Colonic mucosa (tissue), 4 donors: ENCODE data around the gene ZNF85. TPM values are rescaled to one million over a fixed set of nuclear protein-coding genes. Genes with fewer than 3 reads are reported as not detected.
"Not testable (repeated sequence)": the region's sequence is repeated elsewhere in the genome, so short reads cannot be mapped to it uniquely, and the experiment has no call there.

Experiments used
- DNase-seq: peaks from one replicate; pipeline ENCODE4 v3.0.0-alpha.2; 2020
- H3K27ac ChIP-seq: fragments of 200-600 bp; one replicate; pipeline ENCODE4 v1.8.0; 2021
- H3K27me3 ChIP-seq: fragments of 200-600 bp; one replicate; pipeline ENCODE4 v1.8.0; 2021
- H3K36me3 ChIP-seq: fragments of 200-600 bp; one replicate; pipeline ENCODE4 v1.8.0; 2021
- H3K4me1 ChIP-seq: fragments of 200-600 bp; one replicate; pipeline ENCODE4 v1.8.0; 2021; ENCODE audit warnings: mild to moderate bottlenecking
- H3K4me3 ChIP-seq: fragments of 200-600 bp; one replicate; pipeline ENCODE4 v1.8.0; 2021
- H3K9ac ChIP-seq, 2 donors: one replicate each; pipeline ENCODE4 v1.7.0; 2013; ENCODE audit warnings: control low read depth in 2 of 2, low read depth in 2 of 2, low read length in 2 of 2
- H3K9me3 ChIP-seq: fragments of 200-600 bp; one replicate; pipeline ENCODE4 v1.8.0; 2021
- CTCF ChIP-seq: fragments of 200-600 bp; IDR thresholded peaks from one replicate; pipeline ENCODE4 v1.8.0; 2022; ENCODE audit warnings: antibody characterized with exemption, mild to moderate bottlenecking
- intact Hi-C: fragments of 100-400 bp; cut with DNase I; formaldehyde crosslinking; loops from one replicate; pipeline ENCODE4 v1.14.1; 2022
- total RNA-seq, 2 donors: library from RNA; stranded (reverse); fragmentation: NEBNext Ultra II Directional in 1 of 2; extraction: Animal tissue kit (Norgen Biotek cat#: 25700) in 1 of 2; gene quantifications; one replicate each; pipeline ENCODE4 v1.2.1, GENCODE V29; 2021
- donor health status: healthy.
- donor health status: DM: no; HTN: no; CAD: no.
- donor health status: DM: no; HTN: no; CAD: no.

ZNF85 gene
- total RNA-seq, 2 donors from 2014 or later: 2.4 to 4.5 TPM

GRCh38 chr19:20928371-20928770 lies 5.3 kb downstream of the ZNF85 start:
- no peak for DNase-seq
- Histone ChIP-seq H3K4me1 (no peaks in the 10 kb centered on the region), H3K27ac (no peak overlapping the region), H3K9me3 (no peaks in the 10 kb centered on the region), H3K27me3 (no peaks in the 10 kb centered on the region), H3K36me3 (no peaks in the 10 kb centered on the region), H3K4me3 (no peak overlapping the region), H3K9ac (no peak overlapping the region)
- intact Hi-C loops: no loop called here
- TF ChIP-seq CTCF: no peak

GRCh38 chr19:20936322-20936947 lies 13.4 kb downstream of the ZNF85 start:
- H3K36me3 ChIP-seq, intact Hi-C loops, DNase-seq, H3K9me3 ChIP-seq, H3K4me3 ChIP-seq, H3K27me3 ChIP-seq, H3K4me1 ChIP-seq, H3K27ac ChIP-seq, H3K9ac ChIP-seq: not testable (repeated sequence)

GRCh38 chr19:20952561-20953095 lies 29.6 kb downstream of the ZNF85 start:
- H3K9me3 ChIP-seq, H3K27ac ChIP-seq, H3K27me3 ChIP-seq, DNase-seq, H3K4me1 ChIP-seq, H3K9ac ChIP-seq, H3K4me3 ChIP-seq, intact Hi-C loops, H3K36me3 ChIP-seq: not testable (repeated sequence)

- no peaks in the 10 kb centered on the region for H3K36me3 ChIP-seq
- no peaks in the 10 kb centered on the region for H3K4me1 ChIP-seq
- TF ChIP-seq CTCF: no peak
- no peak overlapping the region for H3K4me3 ChIP-seq
- no peak overlapping the region for H3K9ac ChIP-seq
- DNase-seq: no peak
- H3K27ac ChIP-seq: no peak overlapping the region
- intact Hi-C loops: no loop called here
- H3K27me3 ChIP-seq: no peaks in the 10 kb centered on the region
- H3K9me3 ChIP-seq: no peaks in the 10 kb centered on the region
Measured at GRCh38 chr19:20964798-20965197, 41.7 kb downstream of the ZNF85 start.

GRCh38 chr19:20968092-20968491 lies 45.0 kb downstream of the ZNF85 start:
- Histone ChIP-seq H3K9me3 (no peaks in the 10 kb centered on the region), H3K4me1 (no peaks in the 10 kb centered on the region), H3K27ac (no peak overlapping the region), H3K4me3 (no peak overlapping the region), H3K9ac (no peak overlapping the region), H3K27me3 (no peaks in the 10 kb centered on the region), H3K36me3 (no peaks in the 10 kb centered on the region)
- TF ChIP-seq CTCF: no peak
- DNase-seq: no peak
- intact Hi-C loops: no loop called here

- Histone ChIP-seq H3K9me3 (no peaks in the 10 kb centered on the region), H3K4me3 (no peak overlapping the region), H3K36me3 (no peaks in the 10 kb centered on the region), H3K4me1 (no peaks in the 10 kb centered on the region), H3K27me3 (no peaks in the 10 kb centered on the region), H3K9ac (no peak overlapping the region), H3K27ac (no peak overlapping the region)
- TF ChIP-seq CTCF: no peak
- no peak for DNase-seq
- intact Hi-C loops: no loop called here
Measured at GRCh38 chr19:20969498-20969897, 46.4 kb downstream of the ZNF85 start.
